ENCODE measurements around the gene BRI3.

Gene BRI3, protein sequence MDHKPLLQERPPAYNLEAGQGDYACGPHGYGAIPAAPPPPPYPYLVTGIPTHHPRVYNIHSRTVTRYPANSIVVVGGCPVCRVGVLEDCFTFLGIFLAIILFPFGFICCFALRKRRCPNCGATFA

DNA sequence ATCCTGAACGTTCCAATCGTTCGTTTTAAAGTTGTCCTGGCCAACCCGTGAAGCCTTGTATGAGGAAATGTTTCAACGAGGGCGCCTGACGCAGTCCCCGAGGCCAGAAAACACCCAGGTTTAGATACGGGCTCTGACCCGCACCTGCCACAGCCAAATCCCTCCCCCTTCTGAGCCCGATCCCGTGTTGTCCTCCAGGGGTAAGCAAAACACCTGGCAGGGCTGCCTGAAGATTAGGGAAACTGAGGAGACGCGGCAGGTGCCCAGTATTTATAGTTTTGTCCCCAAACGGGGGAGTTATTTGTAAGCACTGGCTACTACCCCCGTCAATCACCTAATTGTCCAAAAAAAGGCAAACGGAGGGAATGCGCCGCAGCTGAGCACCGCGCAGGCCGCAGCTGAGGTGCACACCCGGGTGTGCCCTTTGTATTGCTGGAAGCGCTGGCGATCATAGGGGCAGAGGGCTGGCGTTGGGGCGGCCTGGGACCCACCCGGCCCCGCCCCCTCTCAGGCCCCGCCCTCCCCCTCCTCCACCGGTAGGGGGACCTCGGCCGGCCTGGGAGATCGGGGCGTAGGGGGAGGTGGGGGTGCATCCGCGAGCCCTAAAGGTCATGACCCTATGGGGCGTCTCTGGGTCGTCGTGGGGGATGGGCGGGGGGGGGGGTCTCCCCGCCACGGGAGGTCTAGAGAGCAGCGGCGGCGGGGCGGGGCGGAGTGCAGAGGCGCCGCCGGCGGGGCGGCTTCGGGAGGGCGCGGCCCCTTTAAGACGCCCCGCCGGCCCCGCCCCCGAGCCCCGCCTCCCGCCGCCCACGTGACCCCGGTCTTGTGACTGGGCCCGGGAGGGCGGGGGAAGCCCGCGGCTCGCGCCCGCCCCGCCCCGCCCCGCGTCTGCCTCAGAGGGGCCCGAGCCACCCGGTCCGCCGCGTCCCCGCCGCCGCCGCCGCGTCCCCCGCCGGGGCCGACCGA lies at the start of gene BRI3:
Gene BRI3 (plus strand): TSS at position 896 of the 966 bp plus-strand sequence. CDS start 110 bp downstream, outside the sequence.
- H3K4me3 ChIP-seq (ENCODE audit: control insufficient read depth, low read depth, low read length) = peak within 1 kb of the TSS; percentile 93
- TF ChIP-seq, protein P1, sequence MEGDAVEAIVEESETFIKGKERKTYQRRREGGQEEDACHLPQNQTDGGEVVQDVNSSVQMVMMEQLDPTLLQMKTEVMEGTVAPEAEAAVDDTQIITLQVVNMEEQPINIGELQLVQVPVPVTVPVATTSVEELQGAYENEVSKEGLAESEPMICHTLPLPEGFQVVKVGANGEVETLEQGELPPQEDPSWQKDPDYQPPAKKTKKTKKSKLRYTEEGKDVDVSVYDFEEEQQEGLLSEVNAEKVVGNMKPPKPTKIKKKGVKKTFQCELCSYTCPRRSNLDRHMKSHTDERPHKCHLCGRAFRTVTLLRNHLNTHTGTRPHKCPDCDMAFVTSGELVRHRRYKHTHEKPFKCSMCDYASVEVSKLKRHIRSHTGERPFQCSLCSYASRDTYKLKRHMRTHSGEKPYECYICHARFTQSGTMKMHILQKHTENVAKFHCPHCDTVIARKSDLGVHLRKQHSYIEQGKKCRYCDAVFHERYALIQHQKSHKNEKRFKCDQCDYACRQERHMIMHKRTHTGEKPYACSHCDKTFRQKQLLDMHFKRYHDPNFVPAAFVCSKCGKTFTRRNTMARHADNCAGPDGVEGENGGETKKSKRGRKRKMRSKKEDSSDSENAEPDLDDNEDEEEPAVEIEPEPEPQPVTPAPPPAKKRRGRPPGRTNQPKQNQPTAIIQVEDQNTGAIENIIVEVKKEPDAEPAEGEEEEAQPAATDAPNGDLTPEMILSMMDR (conservative IDR thresholded peaks at IDR 0.05; ENCODE audit: control insufficient read depth, insufficient read depth, low read depth, low read length) = no peak
- peak; percentile 73 for DNase-seq (ENCODE audit: low read depth)

DNA sequence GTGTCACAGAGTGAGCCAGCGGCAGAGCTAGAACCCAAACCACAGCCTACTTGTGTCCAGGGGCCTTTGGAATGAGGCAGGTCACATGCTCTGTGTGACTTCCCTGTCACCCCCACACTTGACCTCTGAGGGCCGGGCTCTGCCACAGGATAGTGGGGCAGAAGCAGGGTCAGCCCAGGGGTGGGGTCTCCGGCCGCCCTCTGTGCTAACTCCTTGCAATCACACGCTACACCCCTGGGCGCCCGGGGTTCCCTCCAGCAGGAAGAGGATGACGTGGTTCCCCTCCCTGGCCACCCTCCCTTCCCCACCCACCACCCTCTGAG lies 49.3 kb upstream of the BRI3 start:
- TF ChIP-seq, protein P1 (conservative IDR thresholded peaks at IDR 0.05; ENCODE audit: control insufficient read depth, insufficient read depth, low read depth, low read length) = no peak
- no peak for DNase-seq (ENCODE audit: low read depth)
- no peak overlapping the region for H3K4me3 ChIP-seq (ENCODE audit: control insufficient read depth, low read depth, low read length)

DNA sequence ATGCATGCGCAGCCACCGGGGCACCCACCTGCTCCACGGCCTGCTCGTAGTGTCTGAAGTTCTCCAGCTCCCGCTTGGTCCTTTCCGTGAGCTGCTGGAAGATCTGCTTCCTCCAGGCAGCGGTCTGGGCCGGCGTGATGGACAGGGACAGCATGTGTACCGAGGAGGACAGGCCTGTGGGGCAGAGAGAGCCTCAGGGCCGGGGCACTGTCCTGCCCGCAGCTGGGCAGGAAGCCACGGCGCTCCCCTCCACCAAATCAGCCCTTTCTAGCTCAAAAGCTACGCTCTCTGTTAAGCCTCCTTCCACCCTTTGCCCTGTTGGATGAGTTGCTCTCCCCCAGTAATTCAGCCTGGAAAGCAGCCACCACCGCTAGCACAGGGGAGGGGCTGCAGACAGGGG lies 48.7 kb upstream of the BRI3 start:
- H3K4me3 ChIP-seq (ENCODE audit: control insufficient read depth, low read depth, low read length) = no peak overlapping the region
- TF ChIP-seq, protein P1 (conservative IDR thresholded peaks at IDR 0.05; ENCODE audit: control insufficient read depth, insufficient read depth, low read depth, low read length) = no peak
- no peak for DNase-seq (ENCODE audit: low read depth)

DNA sequence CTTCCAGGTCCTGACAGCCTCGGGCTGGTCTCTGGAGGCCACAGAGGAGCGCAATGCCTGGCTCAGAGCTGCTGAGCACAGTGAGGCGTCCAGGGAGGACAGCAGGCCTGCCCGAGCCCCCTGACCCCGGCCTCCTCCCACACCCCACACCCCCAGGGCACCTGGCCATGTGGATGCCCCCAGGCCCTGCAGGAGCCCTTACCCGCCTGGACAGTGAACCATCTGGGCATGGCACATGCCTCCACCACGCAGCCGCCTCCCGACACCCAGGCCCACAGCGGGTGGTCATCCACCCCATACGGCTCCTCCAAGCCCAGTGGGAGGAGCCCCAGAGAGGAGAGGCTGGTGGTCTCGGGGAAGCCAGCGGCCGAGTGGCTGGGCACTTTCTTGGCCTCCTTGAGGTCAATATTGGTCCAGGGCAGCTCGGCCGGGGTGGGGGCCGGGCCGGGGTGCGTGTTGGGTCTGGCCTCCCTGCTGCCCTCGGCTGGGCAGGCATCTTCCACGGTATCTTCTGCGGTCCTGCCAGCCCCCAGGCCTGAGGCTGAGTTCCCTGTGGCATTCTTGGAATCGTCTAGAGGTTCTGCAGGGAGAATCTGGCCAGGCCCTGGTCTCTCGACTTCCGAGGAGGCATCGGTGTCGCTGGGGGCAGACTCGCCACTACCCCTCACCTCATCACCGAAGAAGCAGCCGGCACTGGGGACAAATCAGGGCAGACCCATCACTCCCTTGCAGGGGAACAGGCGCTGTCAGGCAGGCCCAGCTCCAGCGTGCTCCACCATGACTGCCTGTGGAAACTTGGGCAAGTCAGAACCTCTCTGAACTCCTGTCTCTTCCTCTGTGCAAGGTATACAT lies 48.0 kb upstream of the BRI3 start:
- TF ChIP-seq, protein P1 (conservative IDR thresholded peaks at IDR 0.05; ENCODE audit: control insufficient read depth, insufficient read depth, low read depth, low read length) = no peak
- no peak for DNase-seq (ENCODE audit: low read depth)
- no peak overlapping the region for H3K4me3 ChIP-seq (ENCODE audit: control insufficient read depth, low read depth, low read length)

DNA sequence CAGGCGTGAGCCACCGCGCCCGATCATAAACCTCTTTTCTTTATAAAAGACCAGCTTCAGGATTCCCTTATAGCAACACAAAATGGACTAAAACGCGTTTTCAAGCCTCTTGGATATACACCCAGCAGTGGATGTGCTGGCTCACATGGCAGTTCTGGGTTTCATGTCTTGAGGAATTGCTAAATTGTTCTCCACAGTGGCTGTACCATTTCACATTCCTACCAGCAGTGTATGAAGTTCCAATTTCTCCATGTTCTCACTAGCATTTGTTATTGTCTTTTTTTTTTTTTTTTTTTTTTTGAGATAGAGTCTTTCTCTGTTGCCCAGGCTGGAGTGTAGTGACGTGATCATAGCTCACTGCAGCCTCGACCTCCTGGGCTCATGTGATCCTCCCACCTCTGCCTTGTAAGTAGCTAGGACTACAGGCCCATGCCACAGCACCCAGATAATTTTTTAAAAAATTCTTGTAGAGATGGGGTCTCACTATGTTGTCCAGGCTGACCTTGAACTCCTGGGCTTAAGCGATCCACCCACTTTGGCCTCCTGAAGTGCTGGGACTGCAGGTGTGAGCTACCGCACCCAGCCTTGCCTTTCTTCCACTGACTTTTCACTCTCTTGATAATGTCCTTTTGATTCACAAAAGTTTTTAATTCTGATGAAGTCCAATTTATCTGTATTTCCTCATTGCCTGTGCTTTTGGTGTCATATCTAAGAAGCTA lies 46.9 kb upstream of the BRI3 start:
- DNase-seq (ENCODE audit: low read depth) = no peak
- TF ChIP-seq, protein P1 (conservative IDR thresholded peaks at IDR 0.05; ENCODE audit: control insufficient read depth, insufficient read depth, low read depth, low read length) = peak; percentile 2
- no peak overlapping the region for H3K4me3 ChIP-seq (ENCODE audit: control insufficient read depth, low read depth, low read length)

DNA sequence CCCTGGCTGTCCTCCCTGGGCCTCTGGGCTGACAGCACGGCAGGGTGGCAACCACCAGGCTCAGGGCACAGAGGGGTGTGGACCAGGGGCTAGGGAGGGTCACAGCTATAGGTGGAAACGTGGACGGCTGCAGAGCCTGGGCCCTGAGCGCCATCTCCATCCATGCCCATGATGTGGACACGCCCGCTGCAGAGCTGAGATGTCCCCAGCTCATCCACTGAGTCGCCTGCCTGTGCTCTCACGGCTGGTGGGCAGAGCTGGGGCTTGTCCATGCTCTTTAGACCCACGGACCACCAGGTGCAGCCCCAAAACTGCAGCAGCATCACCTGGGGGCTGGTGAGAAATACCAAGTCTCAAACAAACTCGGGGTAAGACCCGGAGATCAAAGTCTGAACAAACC lies 45.6 kb upstream of the BRI3 start:
- TF ChIP-seq, protein P1 (conservative IDR thresholded peaks at IDR 0.05; ENCODE audit: control insufficient read depth, insufficient read depth, low read depth, low read length) = no peak
- DNase-seq (ENCODE audit: low read depth) = no peak
- H3K4me3 ChIP-seq (ENCODE audit: control insufficient read depth, low read depth, low read length) = no peak overlapping the region

All from fibroblast of mammary gland (primary cell).